Measurements from ENCODE around the gene NDUFS1. TPM values are rescaled to one million over a fixed set of nuclear protein-coding genes. Genes with fewer than 3 reads are reported as not detected.

The NDUFS1 gene
- total RNA-seq, 4 donors from 2014 or later = 50.9 to 162 (median 82.8) TPM

DNA sequence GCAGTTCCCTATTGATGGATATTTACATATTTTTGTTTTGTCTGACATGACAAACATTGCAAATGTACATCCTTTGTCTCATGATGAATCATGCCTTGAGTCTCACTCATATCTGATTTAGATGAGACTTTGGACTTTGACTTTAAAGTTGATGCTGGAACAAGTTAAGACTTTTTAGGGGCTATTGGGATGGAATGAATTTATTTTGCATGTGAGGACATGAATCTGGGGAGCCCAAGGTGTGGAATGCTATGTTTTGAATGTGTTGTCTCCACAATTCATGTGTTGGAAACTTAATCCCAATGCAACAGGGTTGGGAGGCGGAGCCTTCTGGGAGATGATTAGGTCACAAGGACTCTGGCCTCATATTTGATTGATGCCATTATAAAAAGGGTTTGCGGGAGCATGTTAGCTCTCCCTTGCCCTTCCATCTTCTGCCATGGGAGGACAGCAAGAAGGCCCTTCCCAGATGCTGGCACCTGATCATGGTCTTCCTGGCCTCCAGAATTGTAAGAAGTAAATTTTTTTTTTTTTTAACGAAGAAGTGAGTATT, 44.1 kb downstream of the NDUFS1 start:
- TF ChIP-seq, protein P1, sequence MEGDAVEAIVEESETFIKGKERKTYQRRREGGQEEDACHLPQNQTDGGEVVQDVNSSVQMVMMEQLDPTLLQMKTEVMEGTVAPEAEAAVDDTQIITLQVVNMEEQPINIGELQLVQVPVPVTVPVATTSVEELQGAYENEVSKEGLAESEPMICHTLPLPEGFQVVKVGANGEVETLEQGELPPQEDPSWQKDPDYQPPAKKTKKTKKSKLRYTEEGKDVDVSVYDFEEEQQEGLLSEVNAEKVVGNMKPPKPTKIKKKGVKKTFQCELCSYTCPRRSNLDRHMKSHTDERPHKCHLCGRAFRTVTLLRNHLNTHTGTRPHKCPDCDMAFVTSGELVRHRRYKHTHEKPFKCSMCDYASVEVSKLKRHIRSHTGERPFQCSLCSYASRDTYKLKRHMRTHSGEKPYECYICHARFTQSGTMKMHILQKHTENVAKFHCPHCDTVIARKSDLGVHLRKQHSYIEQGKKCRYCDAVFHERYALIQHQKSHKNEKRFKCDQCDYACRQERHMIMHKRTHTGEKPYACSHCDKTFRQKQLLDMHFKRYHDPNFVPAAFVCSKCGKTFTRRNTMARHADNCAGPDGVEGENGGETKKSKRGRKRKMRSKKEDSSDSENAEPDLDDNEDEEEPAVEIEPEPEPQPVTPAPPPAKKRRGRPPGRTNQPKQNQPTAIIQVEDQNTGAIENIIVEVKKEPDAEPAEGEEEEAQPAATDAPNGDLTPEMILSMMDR (IDR thresholded peaks at IDR 0.05) = no peak
- no peak for TF ChIP-seq POLR2A (IDR thresholded peaks at IDR 0.05)
- H3K27ac ChIP-seq = no peak overlapping the region
- no peak overlapping the region for H3K4me3 ChIP-seq (replicated peaks in 1 of 3)
- peaks cover 4 to 8% of the 10 kb centered on the region in 2 donors for H3K36me3 ChIP-seq
- intact Hi-C loops (cut with DNase I) = loop anchor here (1.0 kb wide), 1 partner anchor 22 kb away; no protein-coding TSS in a partner anchor
- no peak for DNase-seq
- WGBS, 2 donors = 95 to 98% methylated on average over 3 of the region's 3 CpGs
- no peaks in the 10 kb centered on the region for H3K9me3 ChIP-seq
- H3K27me3 ChIP-seq = no peaks in the 10 kb centered on the region
- no peaks in the 10 kb centered on the region for H3K4me1 ChIP-seq

GRCh38 chr2:206112846-206113547, 46.2 kb downstream of the NDUFS1 start:
- no peak for DNase-seq
- intact Hi-C loops (cut with DNase I) = no loop called here
- Histone ChIP-seq H3K27me3 (no peaks in the 10 kb centered on the region), H3K27ac (no peak overlapping the region), H3K4me3 (replicated peaks in 1 of 3) (no peak overlapping the region), H3K9me3 (no peaks in the 10 kb centered on the region), H3K4me1 (no peaks in the 10 kb centered on the region), H3K36me3 (peaks cover 0 to 8% of the 10 kb centered on the region in 2 donors)
- 92 to 93% methylated on average over 7 of the region's 7 CpGs for WGBS, 2 donors
- TF ChIP-seq, protein P1 (IDR thresholded peaks at IDR 0.05) = no peak
- no peak for TF ChIP-seq POLR2A (IDR thresholded peaks at IDR 0.05)

- intact Hi-C loops (cut with DNase I) = no loop called here
- Histone ChIP-seq H3K27me3 (no peaks in the 10 kb centered on the region), H3K4me1 (no peaks in the 10 kb centered on the region), H3K36me3 (peaks cover 0 to 6% of the 10 kb centered on the region in 2 donors), H3K27ac (no peak overlapping the region), H3K9me3 (no peaks in the 10 kb centered on the region), H3K4me3 (replicated peaks in 1 of 3) (no peak overlapping the region)
- 94% methylated on average over 3 of the region's 3 CpGs for WGBS, 2 donors
- no peak for DNase-seq
- TF ChIP-seq, protein P1 (IDR thresholded peaks at IDR 0.05) = no peak
- TF ChIP-seq POLR2A (IDR thresholded peaks at IDR 0.05) = no peak
Measured at GRCh38 chr2:206112108-206112507, 47.1 kb downstream of the NDUFS1 start.

DNA sequence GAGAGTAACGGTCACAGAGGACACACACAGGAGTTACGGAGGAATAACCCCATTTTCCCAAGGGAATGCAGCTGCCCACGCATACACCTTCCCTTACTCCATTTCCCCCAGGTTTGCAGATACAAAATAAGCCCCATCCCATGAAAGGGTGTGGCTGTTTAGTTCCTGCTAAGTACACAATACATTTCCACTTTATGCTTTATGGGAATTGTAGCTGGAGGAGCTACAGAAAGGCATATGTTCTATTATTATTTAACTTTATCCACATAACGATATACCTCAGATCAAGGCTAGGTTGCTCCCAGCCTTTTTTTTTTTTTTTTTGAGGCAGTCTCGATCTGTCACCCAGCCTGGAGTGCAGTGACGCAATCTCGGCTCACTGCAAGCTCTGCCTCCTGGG, 50.5 kb downstream of the NDUFS1 start:
- no peak for TF ChIP-seq POLR2A (IDR thresholded peaks at IDR 0.05)
- TF ChIP-seq, protein P1 (IDR thresholded peaks at IDR 0.05) = no peak
- Histone ChIP-seq H3K27ac (no peak overlapping the region), H3K27me3 (no peaks in the 10 kb centered on the region), H3K4me3 (replicated peaks in 1 of 3) (no peak overlapping the region), H3K4me1 (no peaks in the 10 kb centered on the region), H3K9me3 (no peaks in the 10 kb centered on the region), H3K36me3 (no peaks in the 10 kb centered on the region)
- DNase-seq = no peak
- intact Hi-C loops (cut with DNase I) = no loop called here
- WGBS, 2 donors = 77 to 86% methylated on average over 7 of the region's 7 CpGs

DNA sequence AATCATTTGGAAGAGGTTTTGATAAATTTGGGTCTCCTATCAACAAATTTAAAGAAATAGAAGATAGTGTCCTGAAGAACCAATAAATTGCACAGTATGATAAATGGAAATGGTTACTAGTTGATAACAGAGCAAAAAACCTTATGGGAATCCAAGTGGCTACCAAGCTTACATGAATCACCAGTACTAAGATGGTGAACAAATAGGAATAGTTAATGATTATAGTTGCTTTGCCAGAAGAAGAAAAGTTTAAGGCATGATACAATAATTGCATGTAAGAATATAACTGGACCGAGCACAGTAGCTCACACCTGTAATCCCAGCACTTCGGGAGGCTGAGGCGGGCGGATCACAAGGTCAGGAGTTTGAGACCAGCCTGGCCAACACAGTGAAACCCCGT, 53.7 kb downstream of the NDUFS1 start:
- no peaks in the 10 kb centered on the region for H3K9me3 ChIP-seq
- no peak for DNase-seq
- 98% methylated on average over 5 of the region's 5 CpGs for WGBS, 2 donors
- no peak for TF ChIP-seq POLR2A (IDR thresholded peaks at IDR 0.05)
- TF ChIP-seq, protein P1 (IDR thresholded peaks at IDR 0.05) = no peak
- H3K27me3 ChIP-seq = no peaks in the 10 kb centered on the region
- H3K4me3 ChIP-seq (replicated peaks in 1 of 3) = no peak overlapping the region
- H3K36me3 ChIP-seq = no peaks in the 10 kb centered on the region
- no peak overlapping the region for H3K27ac ChIP-seq
- no peaks in the 10 kb centered on the region for H3K4me1 ChIP-seq
- intact Hi-C loops (cut with DNase I) = no loop called here

Data from thyroid gland (tissue), 4 donors.